ENCODE data around the gene GLTP. TPM values are rescaled to one million over a fixed set of nuclear protein-coding genes. Genes with fewer than 3 reads are reported as not detected.
A peak's percentile ranks its signal among the peaks of the same experiment; 100 is the strongest.

GLTP gene
- polyA plus RNA-seq, 2 of the 4 experiments (the other 2 are of a cell fraction): 16.9 to 18.8 TPM

- ChIA-PET POLR2A (no interaction called here), CTCF (interaction anchor here (5.3 to 5.7 kb wide), 3 partner anchors 10 to 40 kb away, joined by 56 to 277 read pairs (median 85); no protein-coding TSS in a partner anchor)
- H3K4me1 ChIP-seq: no peaks in the 10 kb centered on the region
- ATAC-seq (no peak), DNase-seq (ENCODE audit: low read depth in 1 of 2, low spot score in 1 of 2) (no peak), FAIRE-seq (no peak)
- H3K27ac ChIP-seq: no peak overlapping the region
- no peaks in the 10 kb centered on the region for H3K9me3 ChIP-seq
- H3K4me2 ChIP-seq: no peak overlapping the region
- 59% methylated on average over 12 of the region's 12 CpGs for WGBS (ENCODE audit: missing lambda C conversion rate)
- TF ChIP-seq MAZ (IDR thresholded peaks at IDR 0.05; ENCODE audit: borderline replicate concordance, low read depth, low read length) (no peak), CHD2 (IDR thresholded peaks at IDR 0.05; ENCODE audit: low read length, partially characterized antibody) (no peak), ZSCAN20 (CRISPR knock-in tag; IDR thresholded peaks at IDR 0.05) (no peak), BCL3 (IDR thresholded peaks at IDR 0.05) (no peak), CTCF (IDR thresholded peaks at IDR 0.05) (no peak), SREBF2 (IDR thresholded peaks at IDR 0.05) (no peak), ATOH8 (CRISPR knock-in tag; IDR thresholded peaks at IDR 0.05; ENCODE audit: low read depth) (no peak), JUN (IDR thresholded peaks at IDR 0.05) (no peak), NR3C1 (IDR thresholded peaks at IDR 0.05) (no peak), MAFK (IDR thresholded peaks at IDR 0.05; ENCODE audit: partially characterized antibody) (no peak), NFE2L2 (conservative IDR thresholded peaks at IDR 0.05; ENCODE audit: low read length) (no peak), REST (IDR thresholded peaks at IDR 0.05) (no peak)
- no peak overlapping the region for H3K4me3 ChIP-seq
Measured at GRCh38 chr12:109807954-109808643, 72.2 kb downstream of the GLTP start.

- CTCF ChIA-PET: interaction anchor here (0.6 to 5.7 kb wide), 55 partner anchors 9 to 831 kb away, joined by 3 to 277 read pairs (median 4); partner anchors contain the start of gene TRPV4
- Histone ChIP-seq H3K4me1 (no peaks in the 10 kb centered on the region), H3K4me3 (no peak overlapping the region), H3K9me3 (no peaks in the 10 kb centered on the region), H3K27ac (no peak overlapping the region), H3K4me2 (no peak overlapping the region)
- 25% methylated on average over 12 of the region's 12 CpGs for WGBS (ENCODE audit: missing lambda C conversion rate)
- TF ChIP-seq MAX (IDR thresholded peaks at IDR 0.05) (no peak), ZFP36 (IDR thresholded peaks at IDR 0.05; ENCODE audit: borderline replicate concordance, partially characterized antibody) (peak; percentile 96), SREBF2 (IDR thresholded peaks at IDR 0.05) (no peak), CTCF (IDR thresholded peaks at IDR 0.05) (peak; percentile 94), PHF8 (IDR thresholded peaks at IDR 0.05; ENCODE audit: borderline replicate concordance, low read depth) (no peak), RAD21 (conservative IDR thresholded peaks at IDR 0.05 in 1 of 2, IDR thresholded peaks at IDR 0.05 in 1 of 2) (peak; percentile 91 to 94), SMC3 (IDR thresholded peaks at IDR 0.05) (peak; percentile 97), POLR2A (IDR thresholded peaks at IDR 0.05; ENCODE audit: low read length) (no peak), POLR2AphosphoS2 (conservative IDR thresholded peaks at IDR 0.05; ENCODE audit: low read length) (no peak), CEBPB (IDR thresholded peaks at IDR 0.05) (peak in 1 of 2 experiments; percentile 48; a peak in 2 of 4 replicates), NFE2L2 (conservative IDR thresholded peaks at IDR 0.05; ENCODE audit: low read length) (0 out of 2 replicates have a peak, but pooled peaks have one; percentile 5)
- no peak for FAIRE-seq
- POLR2A ChIA-PET: no interaction called here
- peak; percentile 77 to 93 for ATAC-seq
- peak; percentile 62 to 82 for DNase-seq (ENCODE audit: low read depth in 1 of 2, low spot score in 1 of 2)
Measured at GRCh38 chr12:109804820-109805761, 75.2 kb downstream of the GLTP start.
